Stimulated activated CD8-positive, alpha-beta memory T cell treated with anti-CD3 and anti-CD28 coated beads, Interleukin-4, amount 100 ng/mL, for 24 hours (primary cell): ENCODE measurements around the gene PPP6R1.

Experiments used
- DNase-seq: peaks from one replicate; pipeline ENCODE4 v3.0.0-alpha.2; 2020; ENCODE audit warnings: low read depth

Gene PPP6R1

DNA sequence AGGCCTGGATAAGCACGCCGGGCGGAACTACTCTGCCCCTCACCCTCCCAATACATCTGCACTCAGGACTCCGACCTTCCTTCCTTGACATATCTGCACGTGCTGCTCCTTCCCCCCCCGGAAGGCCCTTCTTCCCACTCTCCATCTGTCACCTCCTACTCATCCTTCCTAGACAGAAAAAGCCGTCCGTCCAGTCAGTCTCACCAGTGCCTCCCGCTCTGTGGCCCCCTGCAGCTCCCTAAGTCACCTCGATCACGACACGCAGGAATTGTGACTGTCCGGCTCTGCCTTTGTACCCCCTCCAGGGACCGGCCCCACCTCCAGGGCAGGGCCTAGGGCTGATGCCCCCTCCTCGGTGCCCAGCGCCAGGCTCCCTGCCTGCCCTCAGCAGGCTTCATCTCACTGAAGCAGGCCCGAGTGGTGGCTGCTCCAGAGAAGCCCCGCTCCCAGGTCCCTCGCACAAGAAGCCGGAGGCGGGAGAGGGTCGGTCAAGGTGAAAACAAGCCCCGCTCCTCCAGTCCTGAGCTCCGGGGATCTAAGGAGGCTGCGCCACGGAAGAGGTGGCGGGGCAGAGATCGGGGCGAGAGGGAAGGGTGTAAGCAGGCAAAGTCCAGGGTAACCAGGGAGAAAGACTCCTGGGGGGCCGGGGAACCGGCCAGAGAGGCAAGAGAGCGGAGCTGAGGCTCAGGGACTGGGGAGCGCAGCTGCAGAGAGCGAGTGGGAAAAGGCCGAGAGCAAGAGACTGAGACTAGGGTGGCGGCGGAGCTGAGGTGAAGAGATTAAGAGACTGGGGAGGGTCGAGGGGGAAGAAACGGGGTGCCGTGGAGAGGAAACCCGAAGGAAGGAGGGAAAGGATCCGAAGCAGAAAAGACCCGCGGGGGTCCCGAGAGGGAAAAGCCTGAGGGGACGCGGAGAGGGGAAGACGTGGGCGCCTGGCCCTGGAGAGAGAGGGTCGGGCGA, 1.1 kb downstream of the PPP6R1 start:
- DNase-seq = no peak

DNA sequence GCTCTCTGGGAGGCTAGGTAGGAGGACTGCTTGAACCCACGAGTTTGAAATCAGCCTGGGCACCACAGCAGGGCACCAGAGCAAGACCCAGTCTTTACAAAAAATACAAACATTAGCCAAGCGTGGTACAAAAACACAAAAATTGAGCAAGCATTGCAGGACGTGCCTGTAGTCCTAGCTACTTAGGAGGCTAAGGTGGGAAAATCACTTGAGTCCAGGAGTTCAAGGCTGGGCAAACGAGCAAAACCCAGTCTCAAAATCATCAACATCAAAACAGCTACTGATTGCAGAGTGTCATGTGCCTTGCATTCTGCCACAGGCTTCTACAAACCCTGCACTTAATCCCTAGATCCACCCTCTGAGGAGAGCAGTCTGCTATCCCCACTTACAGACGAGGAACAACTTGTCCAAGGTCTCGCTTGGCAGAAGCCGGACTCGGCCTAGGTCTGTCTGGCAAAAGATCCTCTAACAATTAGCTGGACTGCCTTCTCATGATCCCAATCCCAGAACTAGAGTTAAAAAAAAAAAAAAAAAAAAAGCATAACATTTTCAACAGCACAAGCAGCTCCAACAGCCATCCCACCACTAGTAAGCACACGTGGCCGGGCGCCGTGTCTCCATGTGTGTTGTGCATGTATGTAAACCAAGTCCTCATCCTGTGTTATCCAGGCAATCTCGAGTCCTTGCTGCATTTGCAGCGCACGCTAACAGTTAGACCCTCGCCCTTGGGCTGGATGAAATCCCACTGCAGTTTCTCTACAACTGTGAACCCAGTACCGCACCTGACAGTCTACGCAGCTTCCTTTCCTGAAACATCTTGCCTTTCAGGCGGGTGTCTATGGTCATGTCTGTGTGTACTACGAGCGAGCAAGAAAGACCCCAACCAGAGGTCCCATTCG, 2.0 kb downstream of the PPP6R1 start:
- DNase-seq = no peak

DNA sequence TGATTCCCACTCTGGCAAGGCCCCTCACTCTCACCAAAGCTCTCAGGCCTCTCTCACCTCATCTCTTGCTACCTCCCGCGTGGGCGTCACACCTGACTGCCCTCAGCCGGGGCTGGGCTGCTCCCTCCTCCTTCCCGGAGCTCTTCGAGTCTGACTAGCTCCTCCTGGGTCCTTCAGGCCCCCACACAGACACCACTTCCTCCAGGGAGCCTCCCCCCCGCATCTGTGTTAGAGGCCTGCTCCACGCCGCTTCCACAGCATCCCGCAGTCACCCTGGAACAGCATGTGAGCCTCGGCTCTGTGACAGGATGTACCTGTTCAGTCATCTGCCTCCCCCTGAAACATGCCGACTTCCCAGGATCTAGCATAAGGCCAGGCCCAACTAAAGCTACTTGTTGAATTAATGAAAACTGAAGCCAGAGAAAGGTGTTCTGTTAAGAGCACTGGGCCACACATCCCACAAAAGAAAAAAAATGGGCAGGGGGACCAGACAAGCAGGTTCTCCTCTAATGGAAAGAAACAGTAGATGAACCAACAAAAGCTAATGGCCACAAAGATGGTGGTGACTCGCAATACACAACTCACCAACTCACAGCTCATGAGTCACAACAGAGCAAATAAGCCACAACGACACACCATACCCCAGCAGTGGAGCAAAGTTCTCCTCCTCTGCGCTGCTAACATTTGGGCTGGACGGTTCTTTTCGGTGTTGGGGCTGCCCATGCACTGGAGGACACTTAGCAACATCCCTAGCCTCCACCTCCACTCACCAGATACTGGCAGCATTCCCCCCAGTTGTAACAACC, 3.0 kb downstream of the PPP6R1 start:
- DNase-seq = no peak

DNA sequence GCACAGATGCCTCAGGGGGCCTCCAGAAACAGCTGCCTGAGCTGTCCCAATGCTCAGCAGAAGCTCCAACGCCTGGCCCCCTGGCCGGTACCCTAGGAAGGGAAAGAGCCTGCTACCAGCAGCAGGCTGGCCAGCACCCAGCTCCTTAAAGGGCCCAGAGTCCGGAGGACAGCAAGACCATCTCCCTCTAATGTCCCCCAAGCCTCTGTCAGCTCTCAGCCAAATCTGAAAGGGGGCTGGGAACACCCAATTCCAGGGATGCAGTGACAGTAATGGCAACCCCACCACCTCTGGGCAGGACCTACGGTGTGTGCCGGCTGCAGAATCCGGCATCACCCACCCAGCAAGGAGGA, 4.2 kb downstream of the PPP6R1 start:
- no peak for DNase-seq

DNA sequence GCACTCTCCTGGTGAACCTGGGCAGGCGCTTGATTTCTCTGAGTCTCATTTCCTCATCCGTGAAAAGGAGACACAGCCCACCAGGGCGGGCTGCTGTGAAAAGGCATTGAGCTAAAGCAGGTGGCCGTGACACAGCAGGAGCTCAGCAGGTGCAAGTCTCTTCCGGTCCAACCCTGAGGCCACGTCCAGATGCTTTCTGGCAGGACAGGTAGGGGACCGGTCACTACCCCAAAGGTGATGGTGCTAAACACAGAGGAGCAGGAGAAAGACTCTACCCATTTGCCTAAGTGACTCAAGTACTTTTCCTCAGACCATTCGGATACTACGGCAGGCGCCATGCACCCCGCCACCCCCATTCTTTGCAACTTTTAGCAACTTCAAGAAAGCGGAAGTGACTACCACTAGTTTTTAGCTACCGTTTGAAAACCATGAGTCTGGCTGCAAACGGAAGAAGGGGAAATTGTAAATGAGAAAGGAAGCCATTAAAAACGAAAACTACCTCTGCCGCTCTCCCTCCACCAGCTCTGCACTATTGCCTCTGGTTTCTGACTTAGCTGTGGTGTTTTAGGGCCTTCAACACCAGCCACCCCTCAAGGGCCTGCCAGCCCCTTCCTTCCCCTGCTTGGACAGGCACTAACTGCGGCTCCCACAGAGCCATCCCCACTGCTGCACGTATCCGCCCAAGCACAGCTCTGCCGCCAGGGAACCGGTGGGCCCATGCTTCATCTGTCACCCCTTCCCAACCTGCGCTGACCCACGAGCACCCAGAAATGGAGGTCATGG, 4.8 kb downstream of the PPP6R1 start:
- DNase-seq = no peak

DNA sequence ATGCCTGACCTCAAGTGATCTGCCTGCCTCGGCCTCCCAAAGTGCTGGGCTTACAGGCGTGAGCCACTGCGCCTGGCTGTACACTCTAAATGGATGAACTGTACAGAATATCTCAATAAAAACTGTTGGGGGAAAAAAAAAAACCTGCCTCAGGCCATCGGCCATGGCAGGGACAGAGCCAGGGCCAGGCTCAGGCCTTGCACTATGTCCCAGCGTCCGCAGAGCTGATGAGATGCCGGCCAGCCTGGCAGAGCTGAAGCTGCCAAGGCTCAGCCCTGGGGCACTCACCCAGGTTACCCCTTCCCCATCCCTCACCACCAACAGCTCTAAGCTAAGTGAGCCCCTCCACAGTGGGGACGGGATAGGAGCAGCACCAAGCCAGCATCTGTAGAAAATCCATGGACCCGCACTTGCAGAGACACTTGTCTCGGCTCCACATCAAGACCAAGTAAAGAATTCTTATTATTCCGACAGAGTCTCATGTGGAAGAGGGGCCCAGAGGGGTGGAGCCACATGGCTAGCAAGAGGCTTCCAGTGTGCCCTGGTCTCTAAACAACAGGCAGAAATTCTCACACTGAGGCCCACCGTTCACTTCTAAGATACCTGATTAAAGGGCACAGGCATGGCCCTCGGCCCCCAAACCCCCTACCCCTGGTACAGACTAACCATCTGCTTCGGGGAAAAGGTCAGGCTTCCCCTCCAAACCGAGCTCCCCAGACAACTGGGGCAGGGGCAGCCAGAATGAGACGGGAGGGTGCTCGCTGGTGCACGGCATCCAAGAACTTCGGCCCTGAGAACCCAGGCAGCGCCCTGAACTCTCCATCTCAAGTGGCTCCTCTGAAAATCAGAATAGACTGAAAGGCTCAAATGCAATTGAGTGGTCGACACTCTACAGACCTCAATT, 5.8 kb downstream of the PPP6R1 start:
- no peak for DNase-seq

- no peak for DNase-seq
These were observed 7.3 kb downstream of the PPP6R1 start for GRCh38 chr19:55251341-55252081.

GRCh38 chr19:55250262-55251036, 8.4 kb downstream of the PPP6R1 start:
- no peak for DNase-seq

DNA sequence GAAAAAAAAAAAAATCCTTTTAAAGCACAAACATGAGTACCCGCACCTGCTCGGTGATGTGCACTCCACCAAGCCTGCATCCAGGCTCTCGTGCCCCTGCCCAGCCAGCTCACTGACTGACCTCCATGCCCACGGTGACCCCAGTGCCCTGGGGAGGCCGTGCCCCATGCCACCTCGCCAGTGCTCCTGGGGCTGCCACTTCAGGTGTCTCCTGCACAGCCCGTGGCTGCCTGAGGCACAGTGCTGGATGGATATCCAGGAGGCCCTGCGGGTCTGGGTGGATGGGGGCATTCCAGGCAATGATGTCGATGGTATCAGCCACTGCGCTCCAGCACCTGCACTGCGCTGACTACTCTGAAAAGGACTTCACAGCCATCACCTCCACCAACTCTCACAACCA, 9.0 kb downstream of the PPP6R1 start:
- no peak for DNase-seq

DNA sequence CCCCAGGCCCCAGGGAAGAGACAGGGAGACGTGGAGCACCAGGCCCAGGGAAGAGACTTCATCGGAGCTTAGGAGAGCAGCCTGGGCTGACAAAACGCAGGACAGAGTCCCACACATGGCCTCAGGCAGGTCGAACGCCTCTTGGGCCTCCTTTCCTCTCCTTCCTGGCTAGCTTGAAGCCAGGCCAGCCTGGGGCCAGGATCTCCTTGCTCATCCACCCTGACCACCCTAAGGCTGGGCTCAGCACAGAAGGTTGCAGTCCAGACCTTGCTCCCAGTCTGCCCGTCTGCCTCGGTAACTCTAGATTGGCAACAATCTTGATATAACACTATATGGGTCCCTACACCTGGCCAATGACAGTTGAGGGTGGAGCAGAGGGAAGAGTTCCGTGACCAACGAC, 10.1 kb downstream of the PPP6R1 start:
- DNase-seq = no peak

- DNase-seq = no peak
These were observed 10.6 kb downstream of the PPP6R1 start for GRCh38 chr19:55248166-55248675.

GRCh38 chr19:55247621-55248099, 11.2 kb downstream of the PPP6R1 start:
- no peak for DNase-seq

- DNase-seq = no peak
These were observed 12.1 kb downstream of the PPP6R1 start for GRCh38 chr19:55246462-55247451.

- DNase-seq = no peak
These were observed 13.4 kb downstream of the PPP6R1 start for GRCh38 chr19:55245236-55245904.

DNA sequence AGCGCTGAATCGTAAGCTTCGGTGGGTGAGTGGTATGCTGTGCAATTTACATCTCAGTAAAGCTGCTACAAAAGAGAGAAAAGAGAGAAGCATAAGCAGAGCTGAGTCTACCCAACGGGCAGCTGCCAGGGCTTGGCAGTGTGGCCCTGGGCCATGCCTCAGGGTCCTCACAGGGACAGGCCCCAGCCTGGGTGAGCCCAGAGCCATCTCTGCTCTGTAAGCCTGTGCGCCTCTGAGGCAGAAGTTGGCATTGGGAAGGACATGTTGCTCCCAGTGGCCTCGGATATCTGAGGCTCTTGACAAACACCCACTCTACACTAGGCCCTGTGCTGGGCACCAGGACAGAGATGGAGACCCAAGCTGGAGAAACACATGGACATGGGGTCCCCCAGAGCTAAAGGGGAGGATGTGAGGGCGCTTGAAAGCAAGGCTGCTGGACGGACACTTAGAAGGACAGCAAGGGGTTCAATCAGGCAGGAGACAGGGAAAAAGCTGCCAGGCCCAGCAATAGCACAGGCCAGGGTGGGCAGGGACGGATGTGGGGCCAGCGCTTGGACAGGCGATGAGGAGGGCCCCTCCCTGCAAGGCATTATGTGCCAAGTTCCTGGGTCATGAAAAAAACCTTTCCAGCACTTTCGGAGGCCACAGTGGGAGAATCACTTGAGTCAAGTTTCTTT, 14.7 kb downstream of the PPP6R1 start:
- no peak for DNase-seq

GRCh38 chr19:55242517-55242916, 16.3 kb downstream of the PPP6R1 start:
- no peak for DNase-seq
